ENCODE results near the gene MADCAM1.

Gene MADCAM1

DNA sequence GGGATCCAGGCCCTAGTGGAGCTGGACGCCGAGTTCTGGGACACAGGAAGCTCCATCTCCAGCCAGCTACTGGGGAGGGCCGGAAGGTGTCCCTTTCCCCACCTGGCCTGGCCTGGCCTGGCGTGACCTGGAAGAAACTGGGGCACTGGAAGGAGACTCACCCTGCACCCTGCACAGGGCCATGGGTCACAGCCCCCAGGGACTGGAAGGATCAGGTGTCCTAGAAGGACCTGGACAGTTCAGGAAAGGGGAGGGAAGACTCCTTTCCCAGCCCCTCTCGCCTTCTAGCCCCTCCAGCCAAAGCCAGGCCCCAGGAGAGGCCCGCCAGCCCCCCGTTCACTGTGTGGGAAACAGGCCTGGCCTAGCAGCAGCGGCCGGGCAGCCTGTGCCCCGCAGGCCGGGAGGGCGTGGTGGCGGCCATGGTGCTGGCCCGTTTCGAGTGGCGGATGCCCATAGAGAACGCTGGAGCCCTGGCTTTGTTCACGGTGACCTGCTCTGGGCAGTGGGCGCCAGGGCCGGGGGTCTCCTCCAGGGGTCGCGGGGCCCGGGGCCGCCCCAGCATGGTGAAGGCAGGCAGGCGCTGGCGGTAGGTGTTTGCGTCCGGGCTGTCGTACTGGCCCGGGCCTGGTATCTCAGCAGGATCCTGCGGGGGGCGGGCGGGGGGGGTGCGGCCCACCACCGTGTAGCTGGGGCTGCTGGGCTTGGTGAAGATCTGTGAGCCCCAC, 32.6 kb upstream of the MADCAM1 start:
- Histone ChIP-seq H2BK120ac (ENCODE audit: low read depth, low read length) (no peak overlapping the region), H3K18ac (ENCODE audit: low read depth in 1 of 2, low read length in 2 of 2) (no peak overlapping the region), H2AK5ac (ENCODE audit: low read length, severe bottlenecking) (no peak overlapping the region), H3K4me2 (ENCODE audit: low read length, poor library complexity, severe bottlenecking) (no peak overlapping the region), H3K14ac (ENCODE audit: low read length in 2 of 2) (no peak overlapping the region), H3K36me3 (ENCODE audit: control insufficient read depth in 1 of 2, insufficient read depth in 2 of 2, low read depth in 1 of 2, low read length in 2 of 2) (no peaks in the 10 kb centered on the region), H3K79me1 (replicated peaks; ENCODE audit: low read length, poor library complexity, severe bottlenecking) (no peaks in the 10 kb centered on the region), H2BK12ac (ENCODE audit: low read length in 2 of 2) (no peak overlapping the region), H3K9ac (ENCODE audit: low read length) (no peak overlapping the region), H3K4me1 (ENCODE audit: control insufficient read depth, insufficient read depth, low read depth, low read length) (peaks cover 24% of the 10 kb centered on the region), H3K23ac (ENCODE audit: low read length in 2 of 2) (no peak overlapping the region), H2BK5ac (ENCODE audit: low read depth, low read length, poor library complexity, severe bottlenecking) (no peak overlapping the region), H3K27me3 (ENCODE audit: control insufficient read depth in 1 of 2, insufficient read depth in 1 of 2, low read length in 2 of 2) (peaks cover 8 to 22% of the 10 kb centered on the region in 2 experiments), H3K27ac (ENCODE audit: low read length, poor library complexity, severe bottlenecking) (no peak overlapping the region), H3K9me3 (ENCODE audit: control insufficient read depth, low read length) (no peaks in the 10 kb centered on the region), H4K8ac (ENCODE audit: low read length) (no peak overlapping the region), H2AFZ (ENCODE audit: low read depth, low read length) (no peak overlapping the region), H3K4me3 (ENCODE audit: insufficient read depth in 1 of 2, low read depth in 1 of 2, low read length in 2 of 2) (no peak overlapping the region), H2BK15ac (ENCODE audit: low read depth, poor library complexity, severe bottlenecking) (no peak overlapping the region), H3K4ac (ENCODE audit: low read depth in 1 of 2, low read length in 2 of 2) (no peak overlapping the region), H4K91ac (ENCODE audit: low read length) (no peak overlapping the region)
- WGBS = 91% methylated on average over 34 of the region's 35 CpGs
- no peak for DNase-seq

DNA sequence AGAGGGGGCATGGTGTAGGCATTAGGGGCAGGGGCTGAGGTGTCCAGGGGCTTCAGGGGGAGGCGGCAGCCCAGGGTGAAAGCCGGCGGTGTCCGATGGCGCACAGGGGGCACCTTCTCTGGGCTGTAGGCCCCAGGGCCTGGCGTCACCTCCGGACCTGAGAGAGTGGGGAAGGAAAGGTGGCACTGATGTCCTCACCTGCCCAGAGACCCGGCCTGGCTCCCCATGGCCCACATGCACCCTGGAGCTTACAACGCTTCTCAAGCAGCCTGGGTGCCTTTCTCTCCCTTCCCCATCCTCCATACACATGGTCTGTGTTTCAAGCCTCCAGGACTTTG, 32.1 kb upstream of the MADCAM1 start:
- Histone ChIP-seq H2BK120ac (ENCODE audit: low read depth, low read length) (no peak overlapping the region), H3K36me3 (ENCODE audit: control insufficient read depth in 1 of 2, insufficient read depth in 2 of 2, low read depth in 1 of 2, low read length in 2 of 2) (no peaks in the 10 kb centered on the region), H4K91ac (ENCODE audit: low read length) (no peak overlapping the region)

DNA sequence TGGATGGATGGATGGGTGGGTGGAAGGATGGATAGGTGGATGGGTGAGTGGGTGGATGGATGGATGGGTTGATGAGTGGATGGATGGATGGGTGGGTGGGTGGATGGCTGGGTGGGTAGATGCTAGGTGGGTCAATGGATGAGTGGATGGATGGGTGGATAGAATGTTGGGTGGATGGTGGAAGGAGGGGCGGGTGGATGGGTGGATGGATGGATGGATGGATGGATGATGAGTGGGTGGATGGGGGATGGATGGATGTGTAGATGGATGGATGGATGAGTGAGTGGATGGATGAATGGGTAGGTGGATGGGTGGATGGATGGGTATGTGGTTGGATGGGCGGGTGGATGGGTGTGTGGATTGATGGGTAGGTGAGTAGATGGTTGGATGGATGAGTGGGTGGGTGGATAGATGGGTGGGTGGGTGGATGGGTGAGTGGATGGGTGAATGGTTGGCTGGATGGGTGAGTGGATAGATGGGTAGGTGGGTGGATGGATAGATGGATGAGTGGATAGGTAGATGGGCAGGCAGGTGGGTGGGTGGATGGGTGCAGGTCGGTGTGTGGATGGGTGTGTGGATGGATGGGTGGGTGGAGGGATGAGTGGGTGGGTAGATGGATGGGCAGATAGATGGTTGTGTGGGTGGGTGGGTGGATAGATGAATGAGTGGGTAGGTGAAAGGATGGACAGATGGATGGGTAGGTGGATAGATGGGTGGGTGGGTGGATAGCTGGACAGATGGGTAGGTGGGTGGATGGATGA, 31.1 kb upstream of the MADCAM1 start:
- DNase-seq = no peak
- peaks cover 8 to 14% of the 10 kb centered on the region in 2 experiments for H3K27me3 ChIP-seq (ENCODE audit: control insufficient read depth in 1 of 2, insufficient read depth in 1 of 2, low read length in 2 of 2)
- H3K36me3 ChIP-seq (ENCODE audit: control insufficient read depth in 1 of 2, insufficient read depth in 2 of 2, low read depth in 1 of 2, low read length in 2 of 2) = no peaks in the 10 kb centered on the region
- no peaks in the 10 kb centered on the region for H3K9me3 ChIP-seq (ENCODE audit: control insufficient read depth, low read length)
- H3K4me3 ChIP-seq (ENCODE audit: insufficient read depth in 1 of 2, low read depth in 1 of 2, low read length in 2 of 2) = no peak overlapping the region
- no peak overlapping the region for H2BK5ac ChIP-seq (ENCODE audit: low read depth, low read length, poor library complexity, severe bottlenecking)
- H3K18ac ChIP-seq (ENCODE audit: low read depth in 1 of 2, low read length in 2 of 2) = no peak overlapping the region
- WGBS = 91% methylated on average over 3 of the region's 3 CpGs
- no peak overlapping the region for H2BK120ac ChIP-seq (ENCODE audit: low read depth, low read length)
- no peak overlapping the region for H3K4me2 ChIP-seq (ENCODE audit: low read length, poor library complexity, severe bottlenecking)
- no peak overlapping the region for H4K91ac ChIP-seq (ENCODE audit: low read length)
- H3K4ac ChIP-seq (ENCODE audit: low read depth in 1 of 2, low read length in 2 of 2) = no peak overlapping the region
- no peak overlapping the region for H3K9ac ChIP-seq (ENCODE audit: low read length)
- peaks cover 20% of the 10 kb centered on the region for H3K4me1 ChIP-seq (ENCODE audit: control insufficient read depth, insufficient read depth, low read depth, low read length)
- H2AK5ac ChIP-seq (ENCODE audit: low read length, severe bottlenecking) = no peak overlapping the region
- no peak overlapping the region for H2AFZ ChIP-seq (ENCODE audit: low read depth, low read length)
- no peak overlapping the region for H2BK12ac ChIP-seq (ENCODE audit: low read length in 2 of 2)
- no peak overlapping the region for H3K14ac ChIP-seq (ENCODE audit: low read length in 2 of 2)
- H2BK15ac ChIP-seq (ENCODE audit: low read depth, poor library complexity, severe bottlenecking) = no peak overlapping the region
- H3K79me1 ChIP-seq (replicated peaks; ENCODE audit: low read length, poor library complexity, severe bottlenecking) = no peaks in the 10 kb centered on the region
- H4K8ac ChIP-seq (ENCODE audit: low read length) = no peak overlapping the region
- H3K23ac ChIP-seq (ENCODE audit: low read length in 2 of 2) = no peak overlapping the region
- H3K27ac ChIP-seq (ENCODE audit: low read length, poor library complexity, severe bottlenecking) = no peak overlapping the region

More for the DNA sequence above, 32.1 kb upstream of the MADCAM1 start:
- no peak overlapping the region for H3K4me2 ChIP-seq (ENCODE audit: low read length, poor library complexity, severe bottlenecking)
- H3K27me3 ChIP-seq (ENCODE audit: control insufficient read depth in 1 of 2, insufficient read depth in 1 of 2, low read length in 2 of 2) = peaks cover 8 to 22% of the 10 kb centered on the region in 2 experiments
- no peak overlapping the region for H2AFZ ChIP-seq (ENCODE audit: low read depth, low read length)
- H3K18ac ChIP-seq (ENCODE audit: low read depth in 1 of 2, low read length in 2 of 2) = no peak overlapping the region
- no peak overlapping the region for H2BK15ac ChIP-seq (ENCODE audit: low read depth, poor library complexity, severe bottlenecking)
- no peak overlapping the region for H3K9ac ChIP-seq (ENCODE audit: low read length)
- no peak overlapping the region for H3K23ac ChIP-seq (ENCODE audit: low read length in 2 of 2)
- H3K4ac ChIP-seq (ENCODE audit: low read depth in 1 of 2, low read length in 2 of 2) = no peak overlapping the region
- no peak for DNase-seq
- no peak overlapping the region for H3K14ac ChIP-seq (ENCODE audit: low read length in 2 of 2)
- H3K4me1 ChIP-seq (ENCODE audit: control insufficient read depth, insufficient read depth, low read depth, low read length) = peaks cover 24% of the 10 kb centered on the region
- H2BK5ac ChIP-seq (ENCODE audit: low read depth, low read length, poor library complexity, severe bottlenecking) = no peak overlapping the region
- no peak overlapping the region for H3K4me3 ChIP-seq (ENCODE audit: insufficient read depth in 1 of 2, low read depth in 1 of 2, low read length in 2 of 2)
- H3K79me1 ChIP-seq (replicated peaks; ENCODE audit: low read length, poor library complexity, severe bottlenecking) = no peaks in the 10 kb centered on the region
- WGBS = 98% methylated on average over 9 of the region's 9 CpGs
- no peaks in the 10 kb centered on the region for H3K9me3 ChIP-seq (ENCODE audit: control insufficient read depth, low read length)
- no peak overlapping the region for H3K27ac ChIP-seq (ENCODE audit: low read length, poor library complexity, severe bottlenecking)
- no peak overlapping the region for H2AK5ac ChIP-seq (ENCODE audit: low read length, severe bottlenecking)
- H4K8ac ChIP-seq (ENCODE audit: low read length) = no peak overlapping the region
- no peak overlapping the region for H2BK12ac ChIP-seq (ENCODE audit: low read length in 2 of 2)

DNA sequence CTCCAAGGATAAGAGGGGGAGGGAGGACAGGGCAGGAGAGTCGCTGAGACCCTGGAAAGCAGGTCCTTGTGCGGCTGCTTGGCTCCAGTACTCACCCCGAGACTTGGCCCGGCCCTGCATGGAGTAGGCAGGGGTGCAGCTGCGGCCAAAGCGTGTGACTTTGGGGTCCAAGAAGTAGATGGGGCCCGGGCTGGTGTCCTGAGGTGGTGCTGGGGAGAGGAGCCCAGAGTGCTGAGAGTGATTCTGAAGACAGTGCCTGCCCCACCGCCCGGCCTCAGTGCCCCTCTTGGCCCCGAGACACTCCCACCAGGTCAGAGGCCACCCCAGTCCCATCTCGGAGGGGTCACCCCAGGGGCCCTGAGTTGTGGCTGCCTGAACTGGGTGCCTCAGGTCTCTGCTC, 28.7 kb upstream of the MADCAM1 start:
- Histone ChIP-seq H3K9me3 (ENCODE audit: control insufficient read depth, low read length) (no peaks in the 10 kb centered on the region), H2BK120ac (ENCODE audit: low read depth, low read length) (no peak overlapping the region), H3K18ac (ENCODE audit: low read depth in 1 of 2, low read length in 2 of 2) (no peak overlapping the region), H3K9ac (ENCODE audit: low read length) (no peak overlapping the region), H3K27me3 (ENCODE audit: control insufficient read depth in 1 of 2, insufficient read depth in 1 of 2, low read length in 2 of 2) (peaks cover 0 to 2% of the 10 kb centered on the region in 2 experiments), H3K14ac (ENCODE audit: low read length in 2 of 2) (no peak overlapping the region), H2BK5ac (ENCODE audit: low read depth, low read length, poor library complexity, severe bottlenecking) (no peak overlapping the region), H3K36me3 (ENCODE audit: control insufficient read depth in 1 of 2, insufficient read depth in 2 of 2, low read depth in 1 of 2, low read length in 2 of 2) (no peaks in the 10 kb centered on the region), H3K4me1 (ENCODE audit: control insufficient read depth, insufficient read depth, low read depth, low read length) (peaks cover 6% of the 10 kb centered on the region), H3K4me2 (ENCODE audit: low read length, poor library complexity, severe bottlenecking) (no peak overlapping the region), H2BK12ac (ENCODE audit: low read length in 2 of 2) (no peak overlapping the region), H3K4ac (ENCODE audit: low read depth in 1 of 2, low read length in 2 of 2) (no peak overlapping the region), H3K23ac (ENCODE audit: low read length in 2 of 2) (no peak overlapping the region), H2AFZ (ENCODE audit: low read depth, low read length) (no peak overlapping the region), H3K4me3 (ENCODE audit: insufficient read depth in 1 of 2, low read depth in 1 of 2, low read length in 2 of 2) (no peak overlapping the region), H2BK15ac (ENCODE audit: low read depth, poor library complexity, severe bottlenecking) (no peak overlapping the region), H2AK5ac (ENCODE audit: low read length, severe bottlenecking) (no peak overlapping the region), H3K79me1 (replicated peaks; ENCODE audit: low read length, poor library complexity, severe bottlenecking) (no peaks in the 10 kb centered on the region), H4K91ac (ENCODE audit: low read length) (no peak overlapping the region), H4K8ac (ENCODE audit: low read length) (no peak overlapping the region), H3K27ac (ENCODE audit: low read length, poor library complexity, severe bottlenecking) (no peak overlapping the region)
- WGBS = 85% methylated on average over 11 of the region's 11 CpGs
- DNase-seq = no peak
